Measurements from ENCODE around the gene RNF152. TPM values are rescaled to one million over a fixed set of nuclear protein-coding genes. Genes with fewer than 3 reads are reported as not detected.

The RNF152 gene
- total and polyA plus RNA-seq, 2 of the 13 experiments (the other 11 are each of a cell fraction or from before 2014, with no cell fraction given), result 0.04 TPM; not detected in 1

DNA sequence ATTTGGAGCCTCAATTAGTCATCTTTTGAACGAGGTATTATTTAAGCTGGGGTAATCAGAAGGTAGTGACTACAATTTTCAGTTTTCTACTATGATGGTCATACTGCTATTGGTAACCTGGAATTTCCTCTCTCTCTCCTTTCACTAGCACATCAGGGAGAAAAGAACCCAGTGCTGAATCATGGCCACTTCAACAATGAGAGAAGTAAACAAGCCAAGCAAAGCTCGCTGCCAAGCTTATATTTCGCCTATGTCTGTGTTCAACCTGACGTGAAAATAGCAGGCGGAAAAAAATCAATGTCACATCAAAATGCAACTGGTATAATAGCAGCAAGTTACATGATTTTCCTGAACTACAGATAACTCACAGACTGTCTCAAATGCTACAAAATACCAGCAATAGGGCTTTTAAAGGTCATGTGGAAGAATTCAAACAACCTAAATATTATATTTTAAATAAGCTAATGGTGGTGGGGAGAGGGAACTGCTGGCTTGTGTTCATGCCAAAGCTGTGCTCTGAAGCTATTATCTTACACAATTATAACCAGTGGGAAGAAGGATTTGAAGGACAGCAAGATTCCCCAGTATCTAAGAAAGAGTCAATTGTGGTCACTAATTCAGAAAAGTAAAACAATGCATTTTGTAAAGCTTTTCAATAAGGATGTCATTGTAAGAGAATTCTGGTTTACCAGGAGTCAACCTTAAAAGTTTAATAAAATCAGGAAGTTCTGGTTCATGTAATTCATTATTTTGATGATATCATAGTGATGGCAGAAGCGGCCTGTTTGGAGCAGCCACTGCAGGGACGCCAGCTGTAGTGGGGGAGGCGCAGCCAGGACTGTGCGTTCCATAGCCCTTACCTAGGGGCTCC, 38.0 kb downstream of the RNF152 start:
- 42% methylated on average over 9 of the region's 9 CpGs for WGBS (ENCODE audit: low lambda C conversion rate)
- intact Hi-C loops (cut with micrococcal nuclease; ENCODE audit: unreplicated experiment) (no loop called here), in situ Hi-C loops (cut with HindIII; ENCODE audit: extremely low pct_ligation_motif_present, low pct_unique_long_range_greater_than_20kb) (no loop called here)
- H3K4me1 ChIP-seq (ENCODE audit: insufficient read depth, low read length), result no peaks in the 10 kb centered on the region
- H3K27me3 ChIP-seq (ENCODE audit: control insufficient read depth in 1 of 2, insufficient read depth in 2 of 2, low read length in 2 of 2), result no peaks in the 10 kb centered on the region
- FAIRE-seq (no peak), ATAC-seq (no peak), DNase-seq (ENCODE audit: low spot score) (no peak)
- no peak overlapping the region for H3K4me2 ChIP-seq (ENCODE audit: low read depth, low read length)
- H4K20me1 ChIP-seq (ENCODE audit: insufficient read depth, low read length), result no peaks in the 10 kb centered on the region
- H3K79me2 ChIP-seq (ENCODE audit: insufficient read depth, low read length), result no peaks in the 10 kb centered on the region
- no peak overlapping the region for H3K9ac ChIP-seq (ENCODE audit: insufficient read depth, low read depth, low read length)
- BruUV-seq (replicated peaks), result no TSS peak
- H3K27ac ChIP-seq (ENCODE audit: extremely low read length, insufficient read depth, low read length), result no peak overlapping the region
- CTCF ChIA-PET (ENCODE audit: low intra/inter-chr PET ratio, low total read pairs), result no interaction called here
- no peak overlapping the region for H2AFZ ChIP-seq (ENCODE audit: low read length)
- POLR2A ChIA-PET, result no interaction called here
- no peaks in the 10 kb centered on the region for H3K36me3 ChIP-seq (replicated peaks in 1 of 2; ENCODE audit: control insufficient read depth in 1 of 2, insufficient read depth in 2 of 2, low read length in 2 of 2)
- H3K4me3 ChIP-seq (replicated peaks in 1 of 3; ENCODE audit: insufficient read depth in 1 of 3, low read depth in 2 of 3, low read length in 3 of 3), result no peak overlapping the region
- H3K9me3 ChIP-seq (ENCODE audit: low read length), result no peaks in the 10 kb centered on the region
- TF ChIP-seq KLF11 (CRISPR knock-in tag; IDR thresholded peaks at IDR 0.05), result no peak
- no peak for TF ChIP-seq ZNF512 (CRISPR knock-in tag; IDR thresholded peaks at IDR 0.05)
- TF ChIP-seq ZBTB21 (CRISPR knock-in tag; IDR thresholded peaks at IDR 0.05), result no peak
- no peak for TF ChIP-seq SSRP1 (CRISPR knock-in tag; IDR thresholded peaks at IDR 0.05)
- no peak for TF ChIP-seq ZNF101 (CRISPR knock-in tag; IDR thresholded peaks at IDR 0.05; ENCODE audit: borderline replicate concordance, low read depth)
- TF ChIP-seq ZBTB39 (CRISPR knock-in tag; IDR thresholded peaks at IDR 0.05), result no peak
- TF ChIP-seq PAWR (CRISPR knock-in tag; IDR thresholded peaks at IDR 0.05; ENCODE audit: borderline replicate concordance), result no peak
- no peak for TF ChIP-seq ZNF296 (CRISPR knock-in tag; conservative IDR thresholded peaks at IDR 0.05)
- no peak for TF ChIP-seq HIVEP1 (CRISPR knock-in tag; IDR thresholded peaks at IDR 0.05)
- TF ChIP-seq ZNF17 (CRISPR knock-in tag; IDR thresholded peaks at IDR 0.05), result no peak
- TF ChIP-seq ZNF567 (CRISPR knock-in tag; IDR thresholded peaks at IDR 0.05; ENCODE audit: borderline replicate concordance), result no peak
- TF ChIP-seq, protein P1, sequence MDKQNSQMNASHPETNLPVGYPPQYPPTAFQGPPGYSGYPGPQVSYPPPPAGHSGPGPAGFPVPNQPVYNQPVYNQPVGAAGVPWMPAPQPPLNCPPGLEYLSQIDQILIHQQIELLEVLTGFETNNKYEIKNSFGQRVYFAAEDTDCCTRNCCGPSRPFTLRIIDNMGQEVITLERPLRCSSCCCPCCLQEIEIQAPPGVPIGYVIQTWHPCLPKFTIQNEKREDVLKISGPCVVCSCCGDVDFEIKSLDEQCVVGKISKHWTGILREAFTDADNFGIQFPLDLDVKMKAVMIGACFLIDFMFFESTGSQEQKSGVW (CRISPR knock-in tag; IDR thresholded peaks at IDR 0.05; ENCODE audit: borderline replicate concordance), result no peak
- TF ChIP-seq KDM3A (CRISPR knock-in tag; IDR thresholded peaks at IDR 0.05; ENCODE audit: low read depth), result no peak
- TF ChIP-seq PBX3 (CRISPR knock-in tag; IDR thresholded peaks at IDR 0.05; ENCODE audit: borderline replicate concordance), result no peak
- TF ChIP-seq ZNF570 (CRISPR knock-in tag; IDR thresholded peaks at IDR 0.05; ENCODE audit: borderline replicate concordance), result no peak
- TF ChIP-seq, protein P2, sequence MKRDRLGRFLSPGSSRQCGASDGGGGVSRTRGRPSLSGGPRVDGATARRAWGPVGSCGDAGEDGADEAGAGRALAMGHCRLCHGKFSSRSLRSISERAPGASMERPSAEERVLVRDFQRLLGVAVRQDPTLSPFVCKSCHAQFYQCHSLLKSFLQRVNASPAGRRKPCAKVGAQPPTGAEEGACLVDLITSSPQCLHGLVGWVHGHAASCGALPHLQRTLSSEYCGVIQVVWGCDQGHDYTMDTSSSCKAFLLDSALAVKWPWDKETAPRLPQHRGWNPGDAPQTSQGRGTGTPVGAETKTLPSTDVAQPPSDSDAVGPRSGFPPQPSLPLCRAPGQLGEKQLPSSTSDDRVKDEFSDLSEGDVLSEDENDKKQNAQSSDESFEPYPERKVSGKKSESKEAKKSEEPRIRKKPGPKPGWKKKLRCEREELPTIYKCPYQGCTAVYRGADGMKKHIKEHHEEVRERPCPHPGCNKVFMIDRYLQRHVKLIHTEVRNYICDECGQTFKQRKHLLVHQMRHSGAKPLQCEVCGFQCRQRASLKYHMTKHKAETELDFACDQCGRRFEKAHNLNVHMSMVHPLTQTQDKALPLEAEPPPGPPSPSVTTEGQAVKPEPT (CRISPR knock-in tag; IDR thresholded peaks at IDR 0.05; ENCODE audit: low read depth), result no peak
